GM19438 (cell line): Measurements from ENCODE around the gene CDH13.

ENCODE experiments used
- ATAC-seq: cut with Tn5 transposase; IDR thresholded peaks from one replicate; pipeline ENCODE4 v1.9.1; 2021; ENCODE audit warnings: low read depth; ENCODE audit not compliant: unreplicated experiment

The CDH13 gene

DNA sequence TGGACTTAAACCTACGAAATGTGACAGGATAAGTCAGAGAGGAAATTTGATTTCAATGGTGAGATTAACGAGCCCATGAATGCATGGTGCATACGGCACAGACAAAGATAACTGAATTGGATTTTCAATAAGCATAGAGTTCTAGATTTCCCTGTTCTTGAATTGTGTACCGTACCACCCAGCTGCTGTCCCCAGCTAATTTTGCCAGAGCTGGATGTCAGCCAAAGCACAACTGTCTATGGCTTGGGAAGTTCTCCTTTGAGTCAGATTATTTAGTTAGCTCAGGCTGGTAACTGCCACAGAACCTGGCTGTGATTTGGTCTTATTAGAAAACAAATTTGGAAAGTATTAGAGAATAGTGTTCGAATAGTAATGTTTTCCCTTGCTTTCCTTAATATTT, 143.1 kb downstream of the CDH13 start:
- no peak for ATAC-seq

DNA sequence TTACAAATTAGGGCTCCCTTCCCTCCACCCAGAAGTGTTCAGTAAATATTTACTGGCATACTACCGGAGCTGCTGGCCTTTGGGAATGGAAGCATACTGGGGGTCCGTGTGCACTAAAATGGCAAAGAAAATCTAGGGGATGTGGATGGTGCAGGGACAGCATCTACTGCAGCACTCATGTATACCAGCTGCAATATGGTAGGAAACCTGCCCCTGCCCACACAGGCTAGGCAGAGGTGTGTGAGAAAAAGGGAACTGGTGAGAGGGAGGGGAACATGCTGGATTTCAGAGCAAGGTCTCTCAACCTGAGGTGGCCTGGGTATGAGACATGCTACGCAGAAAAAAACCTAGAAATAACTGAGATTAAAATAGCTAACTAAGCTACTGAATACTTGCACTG, 145.4 kb downstream of the CDH13 start:
- ATAC-seq = no peak

DNA sequence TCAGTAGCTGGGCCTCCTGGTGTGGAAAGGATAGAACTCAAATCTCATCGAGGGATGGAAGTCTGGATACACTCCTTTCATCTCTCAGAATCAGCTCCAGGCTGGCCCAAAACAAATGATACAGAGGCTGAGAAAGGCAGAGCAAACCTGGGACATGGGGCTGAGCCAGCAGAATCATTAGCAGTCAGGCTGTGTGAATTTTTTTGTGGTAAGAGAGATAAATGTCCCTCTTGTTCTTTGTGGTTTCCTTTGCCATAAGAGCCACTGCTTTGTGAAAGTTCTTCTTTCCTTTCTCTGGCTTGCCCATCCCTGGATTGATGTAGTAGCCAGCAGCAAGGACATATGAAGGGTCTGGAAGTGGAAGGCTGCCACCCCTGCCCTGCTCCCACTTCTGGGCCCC, 146.2 kb downstream of the CDH13 start:
- no peak for ATAC-seq

DNA sequence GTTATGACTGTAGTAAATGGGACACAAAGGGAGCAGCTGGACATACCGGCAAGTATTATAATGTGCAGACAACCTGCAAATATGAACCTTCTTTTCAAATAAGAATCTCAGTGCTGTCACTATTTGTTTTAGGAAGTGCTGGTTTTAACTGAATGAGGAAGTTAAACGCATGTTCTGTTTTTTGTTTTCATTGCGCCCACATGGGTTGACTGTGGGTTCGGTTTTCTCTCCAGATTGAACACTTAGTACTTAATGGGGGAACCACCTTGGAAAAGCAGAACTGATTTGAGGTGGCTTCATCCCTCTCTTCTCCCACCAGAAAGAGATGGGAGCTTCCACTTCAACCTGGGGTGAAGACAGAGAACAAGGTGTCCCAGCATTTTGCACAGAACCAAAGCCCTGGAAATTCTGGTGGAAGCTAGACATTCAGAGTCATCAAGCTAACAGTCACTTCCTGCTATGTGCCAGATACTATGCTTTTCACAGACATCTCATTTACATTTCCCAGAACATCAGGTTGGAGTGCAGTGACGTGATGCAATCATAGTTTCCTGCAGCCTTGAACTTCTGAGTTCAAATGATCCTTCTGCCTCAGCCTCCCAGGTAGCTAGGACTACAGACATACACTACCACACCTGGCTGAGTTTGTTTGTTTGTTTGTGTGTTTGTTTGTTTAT, 149.8 kb downstream of the CDH13 start:
- no peak for ATAC-seq

DNA sequence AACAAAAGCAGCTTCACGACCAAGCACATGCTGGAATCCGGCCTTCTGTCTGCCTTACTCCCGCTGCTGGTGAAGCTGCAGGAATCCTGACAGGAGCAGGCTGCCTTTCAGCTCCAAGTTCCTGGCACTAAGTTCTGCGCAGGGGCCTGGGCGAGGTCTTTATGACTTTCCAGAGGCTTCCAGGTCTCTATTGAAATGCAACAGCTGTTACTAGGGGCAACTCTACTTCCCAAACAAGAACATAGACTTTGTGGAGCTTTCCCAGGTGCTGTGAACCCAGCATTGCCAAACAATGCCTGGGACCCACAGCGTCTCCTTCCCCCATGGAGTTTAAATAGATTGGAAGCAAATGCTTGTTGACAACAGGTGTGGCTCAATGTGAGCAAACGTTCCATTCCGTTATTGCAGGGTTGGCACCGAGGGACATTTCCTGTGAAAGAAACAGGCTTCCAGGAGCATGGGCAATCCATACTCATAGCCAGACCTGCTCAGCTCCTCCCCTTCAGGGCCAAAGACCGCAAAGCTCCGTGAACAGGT, 156.0 kb downstream of the CDH13 start:
- ATAC-seq = no peak

DNA sequence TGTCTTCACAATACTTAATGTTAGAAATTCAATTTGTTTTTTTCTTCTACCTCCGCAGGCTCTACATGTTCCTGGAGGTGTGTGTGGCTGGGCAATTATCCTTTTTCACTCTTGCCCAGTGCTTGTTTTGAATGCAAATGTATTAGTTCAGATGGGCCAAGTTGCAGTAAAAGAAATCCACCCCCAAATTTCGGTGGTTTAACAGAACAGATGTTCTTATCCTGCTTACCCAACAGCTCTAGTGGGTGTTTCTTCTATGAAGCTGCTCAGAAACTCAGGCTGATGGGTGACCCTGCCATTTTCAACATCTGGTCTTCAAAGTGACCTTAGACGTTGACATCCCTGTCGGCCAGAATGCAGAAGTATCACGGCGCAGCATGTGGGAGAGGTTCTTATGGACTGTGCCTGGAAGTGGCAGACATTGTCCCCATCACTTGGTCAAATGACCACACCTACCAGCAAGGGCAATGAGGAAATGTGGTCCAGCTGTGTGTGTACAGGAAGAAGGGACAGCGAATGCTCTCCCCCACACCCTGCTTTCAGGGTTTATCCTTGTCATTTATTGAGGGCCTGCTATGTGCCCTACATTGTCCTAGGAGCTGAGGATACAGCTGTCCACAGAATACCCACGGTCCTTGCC, 157.3 kb downstream of the CDH13 start:
- ATAC-seq = no peak

DNA sequence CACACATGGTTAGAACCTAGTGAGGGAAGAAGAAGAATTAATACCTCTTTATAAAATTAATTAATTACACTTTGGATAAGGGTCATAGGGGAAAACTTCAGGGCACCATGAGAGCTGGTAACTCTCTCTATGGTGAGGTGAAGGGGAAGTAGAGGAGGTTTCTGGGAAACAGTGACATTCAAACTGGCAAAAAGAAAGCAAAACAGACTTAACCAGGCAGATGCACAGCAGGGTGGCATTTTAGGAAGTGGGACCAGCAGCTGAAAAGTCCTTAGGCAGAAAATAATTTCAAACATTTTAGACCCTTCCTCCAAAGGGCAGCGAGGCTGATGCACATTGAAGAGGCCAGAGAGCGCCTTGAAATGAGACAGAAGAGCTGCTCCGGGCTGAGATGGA, 157.8 kb downstream of the CDH13 start:
- ATAC-seq = no peak

DNA sequence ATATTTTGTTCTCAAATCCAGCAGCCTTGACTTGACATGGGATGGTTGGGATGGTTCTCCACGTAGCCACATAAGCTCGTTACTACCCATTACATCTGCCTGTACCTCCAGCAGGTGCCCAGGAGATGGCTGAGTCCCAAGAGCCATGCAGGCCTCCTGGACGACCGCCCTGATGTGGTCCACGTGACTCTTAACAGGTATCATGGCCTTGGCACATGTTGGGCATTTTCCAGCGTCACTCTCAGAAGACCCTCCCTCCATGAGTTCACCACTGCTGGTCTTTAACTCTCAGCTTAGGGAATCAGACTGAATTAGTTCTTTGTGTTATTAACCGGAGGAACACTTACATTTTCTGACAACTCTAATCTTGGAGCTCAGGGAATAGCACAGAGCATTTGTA, 161.5 kb downstream of the CDH13 start:
- ATAC-seq = no peak

DNA sequence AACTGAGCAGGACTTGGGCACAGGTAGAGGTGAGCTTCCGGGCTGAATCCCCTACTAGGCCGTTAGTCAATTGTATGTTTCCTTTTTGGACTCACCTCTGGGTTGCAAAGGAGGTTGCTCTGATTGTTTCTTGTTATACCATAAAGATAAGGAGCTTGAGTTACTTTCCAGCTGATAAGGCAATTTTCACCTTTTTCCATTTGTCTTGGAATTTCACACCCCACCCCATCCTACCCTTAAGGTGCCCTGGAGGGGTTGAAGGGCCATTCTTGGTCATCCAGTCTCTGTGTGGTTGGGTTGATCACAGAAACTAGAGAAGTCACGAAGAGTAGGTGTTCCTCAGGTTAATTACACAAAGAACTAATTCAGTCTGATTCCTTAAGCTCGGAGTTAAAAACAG, 162.2 kb downstream of the CDH13 start:
- no peak for ATAC-seq

DNA sequence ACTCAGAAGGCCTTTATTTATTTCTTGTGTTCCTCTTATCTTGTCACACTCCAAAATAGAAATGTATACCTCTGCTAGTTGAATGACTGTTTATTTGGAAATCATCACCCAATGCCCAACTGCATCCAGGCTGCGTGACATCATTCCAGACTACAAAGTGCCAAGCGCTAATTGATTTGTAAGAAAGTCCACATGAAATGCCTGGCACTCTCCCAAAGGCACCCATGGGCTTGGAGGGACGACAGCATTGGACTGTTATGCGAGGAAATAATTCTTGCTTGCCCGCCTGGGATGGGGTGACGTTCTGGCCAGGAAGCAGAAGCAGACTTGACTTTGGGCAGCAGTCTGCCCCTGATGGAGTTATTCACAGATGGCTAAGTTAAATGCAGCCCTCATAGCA, 165.9 kb downstream of the CDH13 start:
- no peak for ATAC-seq

DNA sequence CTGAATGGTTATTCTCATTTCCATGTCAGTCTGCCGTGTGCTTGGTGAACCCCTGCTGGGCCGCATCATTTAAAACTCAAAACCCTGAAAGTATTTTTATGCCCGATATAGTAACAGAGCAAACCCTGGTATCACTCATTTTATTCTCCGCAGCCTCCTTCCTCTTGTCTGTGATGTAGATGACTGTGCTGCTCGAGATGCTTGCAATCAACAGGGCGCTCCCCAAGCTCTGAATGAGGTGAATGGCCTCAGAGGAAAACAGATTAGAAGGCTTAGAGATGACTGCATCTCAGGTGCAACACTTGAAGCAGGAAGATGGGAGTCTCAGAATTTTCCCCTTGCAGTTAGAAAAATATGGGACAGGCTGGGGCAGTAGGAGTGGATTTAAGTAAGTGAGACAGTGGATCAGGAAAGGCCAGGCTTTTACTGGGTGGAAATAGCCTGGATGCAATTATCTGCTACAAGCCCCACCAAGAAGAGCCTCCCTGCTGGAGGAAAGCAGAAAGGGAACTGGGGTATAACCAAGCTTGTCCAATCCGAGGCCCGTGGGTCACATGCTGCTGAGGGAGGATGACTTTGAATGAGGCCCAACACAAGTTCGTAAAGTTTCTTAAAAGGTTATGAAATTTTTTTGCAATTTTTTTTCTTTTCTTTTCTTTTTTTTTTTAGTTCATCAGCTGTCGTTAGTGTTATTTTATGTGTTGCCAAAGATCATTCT, 166.9 kb downstream of the CDH13 start:
- no peak for ATAC-seq

DNA sequence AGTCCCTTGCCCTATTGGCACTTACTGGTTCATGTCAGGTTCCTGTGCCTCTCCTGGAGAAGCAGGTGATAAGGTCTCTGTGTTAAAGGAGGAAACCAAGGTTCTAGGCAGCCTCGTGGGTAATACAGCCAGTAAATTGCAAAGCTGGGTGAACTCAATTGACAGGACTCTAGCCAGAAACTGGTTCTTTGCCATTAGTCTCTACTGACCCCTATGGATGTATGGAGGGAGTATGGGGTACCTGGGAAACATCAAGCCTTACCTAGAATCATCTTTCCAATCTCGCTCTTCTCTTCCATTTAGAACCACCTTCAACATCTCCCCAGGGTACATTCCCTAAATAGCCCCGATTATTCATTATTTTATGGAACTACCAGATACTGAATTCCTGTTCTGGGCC, 169.3 kb downstream of the CDH13 start:
- ATAC-seq = no peak

DNA sequence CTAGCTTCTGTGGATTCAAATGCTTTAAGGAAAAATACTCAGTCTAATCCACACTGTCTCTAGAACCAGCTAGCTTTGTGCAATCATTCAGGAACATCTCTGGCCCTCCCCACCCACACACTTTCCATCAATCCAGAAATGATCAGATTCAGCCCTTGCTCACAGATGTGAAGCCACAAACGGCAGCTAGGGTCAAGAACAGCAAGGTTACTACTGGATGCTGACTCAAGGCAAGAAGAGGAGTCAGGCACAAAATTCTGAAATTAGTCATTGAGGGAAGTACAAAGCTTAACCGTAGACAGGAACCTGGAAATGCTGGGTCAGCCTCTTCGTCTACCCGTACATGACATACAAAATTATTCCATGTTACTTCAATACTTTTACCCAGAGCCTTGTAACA, 174.6 kb downstream of the CDH13 start:
- no peak for ATAC-seq

DNA sequence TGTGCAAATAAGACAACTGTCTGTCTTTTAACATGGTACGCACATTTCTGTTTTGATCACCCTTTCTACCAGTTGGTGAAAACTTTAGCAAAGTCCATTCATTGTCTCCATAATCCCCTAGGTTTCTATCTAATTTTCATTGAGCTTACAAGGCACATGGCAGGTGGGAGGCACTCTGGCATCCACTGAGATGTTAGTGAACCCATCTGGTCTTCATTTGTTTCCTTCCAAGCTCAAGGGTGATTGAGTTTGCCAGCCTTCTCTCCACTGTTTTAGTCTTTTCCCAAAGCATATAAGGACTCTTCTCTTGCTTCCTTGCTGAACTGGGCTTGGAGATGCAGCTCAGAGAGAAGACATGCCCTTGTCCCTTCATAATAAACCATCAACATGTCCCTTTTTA, 179.1 kb downstream of the CDH13 start:
- no peak for ATAC-seq

DNA sequence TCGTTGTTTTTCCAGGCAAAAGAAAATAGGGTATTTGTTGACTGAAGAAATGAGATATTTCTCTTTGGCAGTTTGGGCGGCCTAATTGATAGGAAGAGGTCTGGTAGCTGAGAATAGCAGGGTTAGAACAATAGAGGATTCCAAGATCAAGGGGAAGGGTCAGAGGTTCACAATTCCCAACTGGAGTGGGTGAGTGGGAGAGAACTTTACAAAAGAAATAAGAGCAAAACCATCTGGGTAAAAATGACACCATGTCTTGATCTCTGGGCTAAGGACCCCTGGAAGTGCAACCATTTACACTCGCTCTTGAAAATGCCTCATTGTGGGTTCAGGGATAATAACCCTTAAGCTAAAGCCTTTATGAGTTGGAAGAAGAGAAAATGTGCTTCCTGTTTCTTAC, 180.5 kb downstream of the CDH13 start:
- ATAC-seq = no peak

DNA sequence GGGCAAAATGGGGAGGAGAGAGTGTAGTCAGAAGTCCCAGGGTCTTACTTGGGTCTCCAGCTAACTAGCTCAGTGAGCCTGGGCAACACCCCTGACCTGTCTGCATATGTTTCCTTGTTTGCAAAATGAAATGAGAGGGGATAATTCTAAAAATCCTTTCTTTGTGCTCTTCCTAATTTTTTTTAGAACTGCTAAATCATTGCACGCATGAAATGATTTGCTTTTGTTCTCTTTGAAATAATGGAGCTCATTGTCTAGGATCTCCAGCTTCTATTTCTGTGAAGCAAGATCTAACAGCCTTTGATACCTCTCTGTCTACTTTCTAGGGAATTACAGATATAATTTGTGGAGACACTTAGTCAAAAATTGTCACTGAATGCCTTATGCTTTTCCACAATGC, 181.3 kb downstream of the CDH13 start:
- ATAC-seq = no peak

DNA sequence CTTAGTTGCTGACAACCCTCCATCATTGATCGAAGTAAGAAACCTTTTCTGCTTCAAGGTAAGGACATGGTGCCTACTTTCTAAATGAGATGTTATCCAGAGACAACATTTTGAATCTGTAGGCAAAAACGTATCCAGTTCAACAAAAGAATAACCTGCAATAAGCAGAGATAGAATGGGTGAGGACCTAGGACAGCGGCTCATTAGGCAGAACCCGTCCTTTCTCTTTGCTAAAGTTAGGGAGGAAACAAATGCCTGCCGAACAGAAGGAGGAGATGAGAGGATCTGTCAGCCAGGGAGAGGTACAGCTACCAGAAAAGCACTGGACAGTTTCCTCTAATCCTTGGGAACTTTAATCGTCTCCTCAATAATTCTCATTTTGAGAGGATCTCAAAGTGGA, 183.3 kb downstream of the CDH13 start:
- ATAC-seq = no peak

DNA sequence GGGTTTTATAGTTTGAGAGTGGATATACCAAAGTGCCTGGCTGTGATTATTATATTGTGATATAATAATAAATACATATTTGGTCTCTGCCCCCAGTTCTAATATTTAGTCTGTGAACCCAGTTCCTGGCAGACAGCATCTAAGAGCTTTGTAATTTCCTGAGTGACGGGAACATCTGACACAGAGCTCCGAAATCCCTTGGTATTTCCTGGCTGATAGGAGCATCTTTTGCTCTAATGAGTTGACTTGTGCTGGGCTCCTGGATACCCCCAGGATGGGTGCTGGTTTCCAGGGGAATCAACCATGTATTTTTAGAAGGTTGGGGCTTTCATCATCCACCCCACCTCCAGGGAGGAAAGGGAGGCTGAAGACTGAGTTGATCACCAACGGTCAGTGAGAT, 187.3 kb downstream of the CDH13 start:
- ATAC-seq = no peak

DNA sequence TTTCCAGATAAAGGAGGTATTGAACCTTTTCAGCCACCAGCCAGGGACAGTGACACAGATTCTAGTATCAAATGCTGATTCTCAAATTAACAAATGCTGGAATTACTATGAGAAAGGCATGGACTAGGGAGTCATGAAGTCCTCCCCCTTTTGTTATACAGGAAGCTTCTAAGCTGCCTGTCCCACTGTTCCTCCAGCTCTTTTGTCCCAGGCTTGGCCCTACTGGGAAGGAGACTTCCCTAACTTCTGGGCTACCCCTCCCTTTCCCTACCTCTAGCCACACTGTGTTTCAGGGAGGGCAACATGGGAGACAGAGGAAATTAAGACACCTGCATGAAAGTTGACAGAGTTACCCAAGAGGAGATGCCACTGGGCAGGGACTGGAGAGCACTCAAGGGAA, 192.5 kb downstream of the CDH13 start:
- ATAC-seq = no peak

DNA sequence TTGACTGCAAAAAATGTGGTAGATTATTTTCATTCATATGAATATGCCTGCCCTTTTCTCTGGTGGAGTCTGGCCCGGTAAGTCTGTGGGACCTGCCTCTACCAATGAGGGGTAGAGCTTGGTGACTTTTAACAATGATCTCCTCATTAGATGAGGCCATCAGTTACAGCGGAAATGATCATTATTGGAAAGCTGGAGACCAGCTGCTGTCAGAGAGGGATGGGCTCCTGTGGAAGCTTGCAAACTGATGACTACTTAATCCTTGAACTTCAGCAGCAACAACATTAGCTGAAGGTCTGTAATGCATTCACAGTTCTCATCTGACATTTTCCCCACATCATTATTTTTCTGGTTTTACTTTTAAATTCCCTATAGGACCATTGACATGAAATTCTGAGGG, 194.1 kb downstream of the CDH13 start:
- ATAC-seq = no peak

DNA sequence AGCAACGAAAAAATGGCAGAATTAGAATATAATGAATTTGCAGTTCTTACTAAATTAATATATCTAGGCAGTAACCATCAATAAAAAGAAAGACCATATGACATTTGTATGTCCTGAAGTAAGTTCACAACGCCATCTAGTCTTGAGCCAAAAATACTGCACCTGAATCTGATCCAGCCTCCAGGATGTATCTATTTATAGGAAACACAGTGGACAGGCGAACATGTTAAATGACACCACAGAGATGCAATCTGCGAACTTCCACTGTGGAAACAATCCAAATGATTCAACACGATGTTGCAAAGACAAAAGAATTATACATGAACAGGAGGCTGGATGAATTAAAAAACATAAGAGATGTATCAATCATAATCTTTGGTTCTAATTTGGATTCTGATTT, 197.6 kb downstream of the CDH13 start:
- ATAC-seq = no peak

DNA sequence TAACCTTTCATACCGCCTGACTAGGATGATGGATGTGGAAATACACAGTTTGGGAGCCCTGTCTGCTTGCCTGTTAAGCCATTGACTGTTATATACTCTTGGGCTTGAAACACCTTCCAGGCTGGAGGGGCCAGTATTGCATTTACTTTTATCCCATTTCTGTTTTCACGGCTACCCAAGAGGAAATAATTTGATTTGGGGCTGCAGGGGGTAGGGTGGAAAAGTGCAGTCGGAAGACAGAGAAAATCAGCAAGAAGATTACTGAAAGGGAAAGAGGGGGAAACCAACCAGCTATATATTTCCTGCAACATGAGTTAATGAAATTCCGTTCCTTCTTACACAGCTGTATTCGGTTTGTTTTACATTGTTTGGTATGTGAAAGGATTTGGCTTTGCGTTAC, 202.5 kb downstream of the CDH13 start:
- ATAC-seq = no peak
